Measurements from ENCODE around the gene ARID3A.

DNA sequence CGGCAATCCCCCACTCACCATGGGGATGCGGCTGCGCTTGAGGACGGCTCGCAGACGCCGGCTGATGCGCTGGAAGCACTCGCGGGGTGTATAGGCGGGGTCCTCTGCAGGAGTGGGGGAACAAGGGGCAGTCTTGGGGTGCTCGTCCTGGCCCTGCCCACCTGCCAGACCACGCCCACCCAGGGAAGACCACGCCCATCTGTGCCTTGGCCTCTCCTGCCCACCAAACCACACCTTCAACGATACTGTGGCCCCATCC lies 25.9 kb upstream of the ARID3A start:
- TF ChIP-seq, protein P1, sequence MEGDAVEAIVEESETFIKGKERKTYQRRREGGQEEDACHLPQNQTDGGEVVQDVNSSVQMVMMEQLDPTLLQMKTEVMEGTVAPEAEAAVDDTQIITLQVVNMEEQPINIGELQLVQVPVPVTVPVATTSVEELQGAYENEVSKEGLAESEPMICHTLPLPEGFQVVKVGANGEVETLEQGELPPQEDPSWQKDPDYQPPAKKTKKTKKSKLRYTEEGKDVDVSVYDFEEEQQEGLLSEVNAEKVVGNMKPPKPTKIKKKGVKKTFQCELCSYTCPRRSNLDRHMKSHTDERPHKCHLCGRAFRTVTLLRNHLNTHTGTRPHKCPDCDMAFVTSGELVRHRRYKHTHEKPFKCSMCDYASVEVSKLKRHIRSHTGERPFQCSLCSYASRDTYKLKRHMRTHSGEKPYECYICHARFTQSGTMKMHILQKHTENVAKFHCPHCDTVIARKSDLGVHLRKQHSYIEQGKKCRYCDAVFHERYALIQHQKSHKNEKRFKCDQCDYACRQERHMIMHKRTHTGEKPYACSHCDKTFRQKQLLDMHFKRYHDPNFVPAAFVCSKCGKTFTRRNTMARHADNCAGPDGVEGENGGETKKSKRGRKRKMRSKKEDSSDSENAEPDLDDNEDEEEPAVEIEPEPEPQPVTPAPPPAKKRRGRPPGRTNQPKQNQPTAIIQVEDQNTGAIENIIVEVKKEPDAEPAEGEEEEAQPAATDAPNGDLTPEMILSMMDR (conservative IDR thresholded peaks at IDR 0.05), result no peak
- TF ChIP-seq ZFX (IDR thresholded peaks at IDR 0.05), result no peak
